ENCODE measurements around the gene SPTBN1. TPM values are rescaled to one million over a fixed set of nuclear protein-coding genes. Genes with fewer than 3 reads are reported as not detected.

SPTBN1 gene
- total and polyA plus RNA-seq, 9 of the 15 experiments (the other 6 are each of a cell fraction or from before 2014, with no cell fraction given): 8.9 to 66.8 (median 31.4) TPM

GRCh38 chr2:54446122-54446521 lies 10.0 kb upstream of the SPTBN1 start (continued):
- TF ChIP-seq SMAD1 (IDR thresholded peaks at IDR 0.05; ENCODE audit: low read depth, low read length, partially characterized antibody): no peak
- TF ChIP-seq EP300 (IDR thresholded peaks at IDR 0.05; ENCODE audit: low read length): no peak

GRCh38 chr2:54446625-54447024 lies 9.5 kb upstream of the SPTBN1 start:
- intact Hi-C loops (cut with micrococcal nuclease): no loop called here
- POLR2A ChIA-PET: interaction anchor here (0.5 to 1.0 kb wide), 4 partner anchors 12 to 471 kb away, joined by 3 to 4 read pairs (median 3); no protein-coding TSS in a partner anchor
- FAIRE-seq (no peak), ATAC-seq (no peak), DNase-seq (ENCODE audit: extremely low read depth in 1 of 4, low spot score in 3 of 4) (no peak)
- Histone ChIP-seq H3K9me1 (ENCODE audit: control insufficient read depth, insufficient read depth, low read length) (no peaks in the 10 kb centered on the region), H3K4me3 (no peak overlapping the region), H2AFZ (ENCODE audit: low read depth, low read length) (no peak overlapping the region), H3K79me2 (ENCODE audit: control insufficient read depth, insufficient read depth, low read length) (no peaks in the 10 kb centered on the region), H4K20me1 (replicated peaks; ENCODE audit: control insufficient read depth, insufficient read depth, low read length) (no peaks in the 10 kb centered on the region), H3K27ac (ENCODE audit: extremely low read depth, low read depth, low read length) (no peak overlapping the region), H3K36me3 (ENCODE audit: control insufficient read depth, insufficient read depth, low read length) (no peaks in the 10 kb centered on the region), H3K9me3 (replicated peaks; ENCODE audit: control insufficient read depth, insufficient read depth, low read depth, low read length) (no peaks in the 10 kb centered on the region), H3K4me1 (replicated peaks in 1 of 2; ENCODE audit: control insufficient read depth in 2 of 2, insufficient read depth in 2 of 2, low read length in 2 of 2) (no peaks in the 10 kb centered on the region), H3K27me3 (ENCODE audit: control insufficient read depth in 2 of 2, insufficient read depth in 2 of 2, low read length in 2 of 2) (peaks cover 0 to 4% of the 10 kb centered on the region in 2 experiments; a peak in 2 of 5 replicates), H3K9ac (ENCODE audit: insufficient read depth in 1 of 2, low read depth in 2 of 2, low read length in 2 of 2) (no peak overlapping the region), H3K4me2 (ENCODE audit: insufficient read depth, low read length) (no peak overlapping the region)
- CTCF ChIA-PET (ENCODE audit: low intra/inter-chr PET ratio): no interaction called here
- TF ChIP-seq LARP7 (IDR thresholded peaks at IDR 0.05) (no peak), PURB (CRISPR knock-in tag; IDR thresholded peaks at IDR 0.05; ENCODE audit: low read depth) (no peak), MXD1 (CRISPR knock-in tag; IDR thresholded peaks at IDR 0.05; ENCODE audit: borderline replicate concordance, poor library complexity, severe bottlenecking) (no peak), ATF6 (CRISPR knock-in tag; IDR thresholded peaks at IDR 0.05) (no peak), FIP1L1 (IDR thresholded peaks at IDR 0.05; ENCODE audit: low read depth, low read length, poor library complexity, severe bottlenecking) (no peak), STAG1 (CRISPR knock-in tag; IDR thresholded peaks at IDR 0.05; ENCODE audit: borderline replicate concordance) (no peak), COPS2 (conservative IDR thresholded peaks at IDR 0.05) (no peak), NCOA6 (IDR thresholded peaks at IDR 0.05) (no peak), ZNF184 (CRISPR knock-in tag; IDR thresholded peaks at IDR 0.05) (no peak)
- no TSS peak for BruUV-seq (replicated peaks)
- in situ Hi-C loops (cut with MboI): no loop called here
- 0% methylated on average over 2 of the region's 2 CpGs for WGBS (ENCODE audit: insufficient coverage, low coverage, missing lambda C conversion rate)

Data from K562 (cell line).